HepG2 (cell line): ENCODE data around the gene DLG2.

Source experiments
- ARNT ChIP-seq: fragments of 450-650 bp; IDR thresholded peaks from 2 replicates; pipeline ENCODE4 v1.6.1; 2017
- EP300 ChIP-seq, 3 experiments: sonication (generic) in 1 of 3; formaldehyde crosslinking in 1 of 3; IDR thresholded peaks; 2 replicates each; pipeline versions ENCODE4 v1.5.1 to v1.6.1; 2011 to 2020; ENCODE audit warnings: low read depth in 2 of 3, low read length in 2 of 3, borderline replicate concordance in 1 of 3, improper control_type of control experiment in 1 of 3, mild to moderate bottlenecking in 1 of 3, missing genetic modification reagents in 1 of 3, moderate library complexity in 1 of 3
- JUNB ChIP-seq: sonication (generic); formaldehyde crosslinking; IDR thresholded peaks from 2 replicates; pipeline ENCODE4 v1.8.0; 2022; ENCODE audit warnings: missing genetic modification reagents, mild to moderate bottlenecking, borderline replicate concordance
- POLR2A ChIP-seq, 2 experiments: IDR thresholded peaks; 2 replicates each; pipeline ENCODE4 v1.6.1; 2011; ENCODE audit warnings: low read depth in 2 of 2, low read length in 2 of 2, mild to moderate bottlenecking in 1 of 2, moderate library complexity in 1 of 2; ENCODE audit not compliant: insufficient read depth in 1 of 2
- RELA ChIP-seq: sonication (generic); formaldehyde crosslinking; IDR thresholded peaks from 2 replicates; pipeline ENCODE4 v1.4.0; 2020; ENCODE audit warnings: missing genetic modification reagents
- SMYD3 ChIP-seq: sonication (generic); formaldehyde crosslinking; IDR thresholded peaks from 2 replicates; pipeline ENCODE4 v1.8.1; 2023; ENCODE audit warnings: mild to moderate bottlenecking, missing genetic modification reagents
- YY1 ChIP-seq: IDR thresholded peaks from 2 replicates; pipeline ENCODE4 v1.6.1; 2011; ENCODE audit warnings: low read length, low read depth, moderate library complexity, mild to moderate bottlenecking; ENCODE audit not compliant: insufficient read depth, insufficient replicate concordance
- ZNF10 ChIP-seq: sonication (generic); formaldehyde crosslinking; IDR thresholded peaks from 2 replicates; pipeline ENCODE4 v1.4.0; 2020; ENCODE audit warnings: mild to moderate bottlenecking, low read depth, missing genetic modification reagents, borderline replicate concordance
- ZNF496 ChIP-seq: sonication (generic); formaldehyde crosslinking; IDR thresholded peaks from 2 replicates; pipeline ENCODE4 v1.8.1; 2023; ENCODE audit warnings: mild to moderate bottlenecking, moderate library complexity, missing genetic modification reagents; ENCODE audit not compliant: insufficient replicate concordance
- TF ChIP-seq, protein P1 (sequence below): sonication (generic); formaldehyde crosslinking; IDR thresholded peaks from 2 replicates; pipeline ENCODE4 v1.5.0; 2020; ENCODE audit warnings: mild to moderate bottlenecking, missing genetic modification reagents, moderate library complexity

DNA sequence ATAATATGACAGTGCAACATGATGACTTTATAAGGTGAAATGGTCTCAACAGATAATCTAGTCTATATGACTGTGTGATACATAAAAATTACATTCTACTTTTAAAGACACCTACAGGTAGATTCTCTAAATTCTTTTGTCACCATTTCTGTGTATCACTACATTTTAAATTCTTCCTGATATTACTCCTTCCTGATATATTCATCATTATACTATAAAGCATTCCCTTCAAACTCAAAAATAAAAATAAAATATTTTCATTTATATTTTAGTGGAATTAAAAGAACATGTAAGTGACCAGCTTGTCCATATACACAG is 1062.3 kb downstream of the DLG2 start:
- TF ChIP-seq POLR2A (IDR thresholded peaks at IDR 0.05; ENCODE audit: insufficient read depth in 1 of 2, low read depth in 2 of 2, low read length in 2 of 2) (no peak), SMYD3 (CRISPR knock-in tag) (no peak), ZNF496 (no peak), YY1 (no peak), EP300 (IDR thresholded peaks at IDR 0.05; ENCODE audit: low read depth in 2 of 2, low read length in 2 of 2) (no peak), EP300 (CRISPR knock-in tag; IDR thresholded peaks at IDR 0.05; ENCODE audit: borderline replicate concordance) (no peak), RELA (CRISPR knock-in tag) (no peak), JUNB (CRISPR knock-in tag) (no peak), ZNF10 (CRISPR knock-in tag) (no peak), ARNT (no peak)
- TF ChIP-seq, protein P1, sequence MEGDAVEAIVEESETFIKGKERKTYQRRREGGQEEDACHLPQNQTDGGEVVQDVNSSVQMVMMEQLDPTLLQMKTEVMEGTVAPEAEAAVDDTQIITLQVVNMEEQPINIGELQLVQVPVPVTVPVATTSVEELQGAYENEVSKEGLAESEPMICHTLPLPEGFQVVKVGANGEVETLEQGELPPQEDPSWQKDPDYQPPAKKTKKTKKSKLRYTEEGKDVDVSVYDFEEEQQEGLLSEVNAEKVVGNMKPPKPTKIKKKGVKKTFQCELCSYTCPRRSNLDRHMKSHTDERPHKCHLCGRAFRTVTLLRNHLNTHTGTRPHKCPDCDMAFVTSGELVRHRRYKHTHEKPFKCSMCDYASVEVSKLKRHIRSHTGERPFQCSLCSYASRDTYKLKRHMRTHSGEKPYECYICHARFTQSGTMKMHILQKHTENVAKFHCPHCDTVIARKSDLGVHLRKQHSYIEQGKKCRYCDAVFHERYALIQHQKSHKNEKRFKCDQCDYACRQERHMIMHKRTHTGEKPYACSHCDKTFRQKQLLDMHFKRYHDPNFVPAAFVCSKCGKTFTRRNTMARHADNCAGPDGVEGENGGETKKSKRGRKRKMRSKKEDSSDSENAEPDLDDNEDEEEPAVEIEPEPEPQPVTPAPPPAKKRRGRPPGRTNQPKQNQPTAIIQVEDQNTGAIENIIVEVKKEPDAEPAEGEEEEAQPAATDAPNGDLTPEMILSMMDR (CRISPR knock-in tag): no peak
